GM19023 (cell line): ENCODE data around the gene UPK1A.
"Not testable (repeated sequence)": the region's sequence is repeated elsewhere in the genome, so short reads cannot be mapped to it uniquely, and the experiment has no call there.

Experiments used
- ATAC-seq: cut with Tn5 transposase; IDR thresholded peaks from one replicate; pipeline ENCODE4 v1.9.1; 2021; ENCODE audit warnings: mild to moderate bottlenecking, moderate library complexity; ENCODE audit not compliant: unreplicated experiment

The UPK1A gene

GRCh38 chr19:35644206-35644986, 21.9 kb upstream of the UPK1A start:
- peak; percentile 64 for ATAC-seq

- no peak for ATAC-seq
These were observed 21.2 kb upstream of the UPK1A start for GRCh38 chr19:35644987-35645679.

GRCh38 chr19:35645680-35646511, 20.4 kb upstream of the UPK1A start:
- no peak for ATAC-seq

- peak; percentile 51 for ATAC-seq
These were observed 18.0 kb upstream of the UPK1A start, which contains the start of gene COX6B1 for GRCh38 chr19:35648017-35648961. Gene COX6B1 (plus strand): TSS chr19:35648323. CDS start chr19:35651244, 2,921 bp downstream.

DNA sequence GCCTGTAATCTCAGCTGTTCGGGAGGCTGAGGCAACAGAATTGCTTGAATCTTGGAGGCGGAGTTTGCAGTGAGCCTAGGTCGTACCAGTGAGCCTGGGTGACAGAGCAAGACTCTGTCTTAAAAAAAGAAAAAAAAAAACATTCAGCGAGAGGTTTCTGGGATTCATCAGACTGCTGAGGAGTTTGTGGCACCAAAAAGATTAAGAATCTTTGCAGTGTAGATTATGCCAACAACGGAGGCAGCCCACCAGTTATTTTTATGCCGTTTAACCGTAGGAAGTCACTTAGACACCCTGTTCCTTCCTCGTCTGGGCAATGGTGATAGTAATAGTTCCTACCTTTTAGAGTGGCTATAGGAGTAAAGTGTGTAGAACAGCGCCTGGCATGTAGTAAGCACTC, 15.7 kb upstream of the UPK1A start:
- no peak for ATAC-seq

- ATAC-seq, result not testable (repeated sequence)
These were observed 11.5 kb upstream of the UPK1A start for GRCh38 chr19:35654828-35655227.

GRCh38 chr19:35655600-35655999, 10.7 kb upstream of the UPK1A start:
- ATAC-seq, result no peak

- no peak for ATAC-seq
These were observed 9.6 kb upstream of the UPK1A start for GRCh38 chr19:35656700-35657099.

DNA sequence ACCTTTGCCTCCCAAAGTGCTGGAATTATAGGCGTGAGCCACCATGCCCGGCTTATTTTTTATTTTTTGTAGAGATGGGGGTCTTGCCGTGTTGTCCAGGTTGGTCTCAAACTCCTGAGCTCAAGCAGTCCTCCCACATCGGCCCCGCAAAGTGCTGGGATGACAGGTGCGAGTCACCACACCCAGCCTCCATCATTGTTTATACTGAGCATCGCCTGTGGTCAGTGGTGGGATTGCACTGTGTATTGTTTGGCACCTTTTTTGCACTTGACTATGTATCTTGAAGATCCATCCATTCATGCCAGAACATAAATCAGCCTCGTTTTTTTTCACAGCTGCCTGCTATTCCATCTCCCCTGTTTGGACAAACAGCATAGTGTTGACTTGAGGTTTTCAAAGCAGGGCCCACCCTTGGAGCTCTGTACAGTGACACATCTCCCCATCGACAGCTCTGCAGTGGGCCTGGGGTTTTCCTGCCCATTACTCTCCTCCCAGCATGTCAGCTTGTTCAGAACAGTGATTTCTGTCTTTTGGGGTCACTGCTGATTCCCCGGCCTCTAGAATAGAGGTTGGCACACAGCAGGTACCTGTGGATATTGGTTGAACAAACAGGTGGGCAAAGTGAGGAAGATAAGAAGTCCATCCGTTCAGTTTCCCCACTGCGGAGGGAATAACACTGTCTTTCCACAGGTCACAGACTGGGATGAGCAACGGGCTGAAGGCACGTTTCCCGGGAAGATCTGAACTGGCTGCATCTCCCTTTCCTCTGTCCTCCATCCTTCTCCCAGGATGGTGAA, 8.2 kb upstream of the UPK1A start:
- no peak for ATAC-seq

DNA sequence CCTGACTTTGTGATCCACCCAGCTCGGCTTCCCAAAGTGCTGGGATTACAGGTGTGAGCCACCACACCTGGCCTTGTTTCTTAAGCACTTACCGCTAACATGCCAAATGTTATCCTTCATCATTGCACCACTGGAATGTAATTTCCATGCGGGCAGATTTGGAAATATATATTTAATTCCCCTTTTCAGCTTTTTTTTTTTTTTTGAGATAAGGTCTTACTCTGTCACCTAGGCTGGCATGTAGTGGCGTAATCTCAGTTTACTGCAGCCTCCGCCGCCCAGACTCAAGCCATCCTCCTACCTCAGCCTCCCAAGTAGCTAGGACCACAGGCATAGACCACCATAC, 4.3 kb upstream of the UPK1A start:
- ATAC-seq, result no peak

GRCh38 chr19:35663981-35664380, 2.3 kb upstream of the UPK1A start:
- no peak for ATAC-seq

DNA sequence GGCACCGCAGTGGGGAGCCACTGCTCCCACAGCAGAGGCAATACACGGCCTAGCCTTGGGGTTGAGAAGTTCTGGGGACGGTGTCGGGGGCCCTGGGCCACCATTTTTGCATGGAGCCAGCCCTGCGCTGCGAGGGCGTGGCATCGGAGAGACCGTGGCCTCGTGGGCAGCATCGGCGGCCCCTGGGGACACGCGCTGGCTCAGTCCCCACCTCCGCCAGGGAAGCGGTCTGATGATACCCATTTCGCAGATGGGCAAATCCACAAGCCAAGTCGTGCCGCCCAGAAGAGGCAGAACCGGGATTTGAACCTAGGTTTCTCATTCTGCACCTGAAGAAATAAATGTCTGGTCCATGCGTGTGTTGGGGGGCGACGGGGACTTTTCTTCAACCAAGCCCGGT, 1.2 kb upstream of the UPK1A start:
- no peak for ATAC-seq

DNA sequence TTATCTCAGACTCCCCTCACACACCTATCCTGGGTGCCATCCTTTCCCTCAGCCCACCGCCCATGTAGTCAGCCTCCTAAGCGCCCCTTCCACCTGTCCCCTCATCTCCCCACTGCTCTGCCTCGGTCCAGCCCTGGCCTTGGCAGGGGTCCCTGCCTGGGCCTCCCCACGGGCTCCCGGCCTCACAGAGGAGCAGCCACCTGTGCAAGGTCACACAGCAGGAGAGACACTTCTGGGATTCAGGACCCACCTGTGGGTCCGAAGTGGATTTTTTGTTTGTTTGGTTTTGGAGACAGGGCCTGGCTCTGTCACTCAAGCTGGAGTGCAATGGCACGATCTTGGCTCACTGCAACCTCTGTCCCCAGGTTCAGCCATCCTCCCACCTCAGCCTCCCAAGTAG, 713 bp upstream of the UPK1A start:
- ATAC-seq, result no peak

GRCh38 chr19:35669566-35669965, 3.2 kb downstream of the UPK1A start:
- ATAC-seq, result no peak

DNA sequence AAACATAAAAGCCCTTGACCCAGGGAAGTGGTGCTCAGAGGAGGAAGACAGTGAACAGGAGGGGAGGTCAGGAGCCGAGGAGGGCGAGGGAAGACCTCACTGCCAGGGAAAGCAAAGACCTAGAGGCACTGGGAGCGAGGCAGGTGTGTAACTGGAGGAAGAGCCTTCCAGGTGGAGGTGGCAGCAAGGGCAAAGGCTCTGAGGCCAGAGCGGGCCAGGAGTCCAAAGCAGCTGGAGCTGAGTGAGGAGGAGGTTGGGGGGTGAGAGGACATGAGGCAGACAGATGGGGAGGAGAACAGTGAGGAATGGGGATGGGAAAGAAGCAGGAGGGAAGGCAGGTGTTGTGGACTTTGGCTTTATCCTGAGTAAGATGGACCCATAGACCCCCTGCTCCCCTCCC, 3.7 kb downstream of the UPK1A start:
- no peak for ATAC-seq

- ATAC-seq, result no peak
These were observed 4.4 kb downstream of the UPK1A start for GRCh38 chr19:35670686-35671085.

- no peak for ATAC-seq
These were observed 5.5 kb downstream of the UPK1A start for GRCh38 chr19:35671818-35672217.

DNA sequence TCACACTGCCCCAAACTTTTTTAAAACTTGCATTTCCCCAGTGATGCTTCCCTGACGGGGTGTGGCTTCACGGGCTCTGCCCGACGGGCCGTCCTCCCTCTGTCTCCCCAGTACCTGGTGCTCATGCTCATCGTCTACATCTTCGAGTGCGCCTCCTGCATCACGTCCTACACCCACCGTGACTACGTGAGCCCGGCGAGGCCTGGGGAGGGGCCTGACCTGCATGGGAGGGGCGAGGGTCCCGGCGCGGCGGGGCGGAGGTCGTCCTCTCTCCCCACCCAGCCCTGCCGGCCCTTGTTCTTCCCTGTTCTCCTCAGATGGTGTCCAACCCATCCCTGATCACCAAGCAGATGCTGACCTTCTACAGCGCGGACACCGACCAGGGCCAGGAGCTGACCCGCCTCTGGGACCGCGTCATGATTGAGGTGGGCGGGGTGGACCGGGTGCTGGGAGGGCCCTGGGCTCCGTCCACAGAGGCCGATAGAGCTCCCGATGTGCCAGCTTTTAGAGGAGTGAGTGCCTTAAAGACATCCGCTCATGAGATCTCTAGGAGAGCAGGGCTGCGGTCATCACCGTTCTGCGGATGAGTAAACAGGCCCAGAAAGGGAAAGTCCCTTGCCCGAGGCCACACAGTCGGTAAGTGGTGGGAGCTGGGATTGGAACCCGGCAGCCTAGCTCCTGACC, 6.9 kb downstream of the UPK1A start:
- ATAC-seq, result no peak

DNA sequence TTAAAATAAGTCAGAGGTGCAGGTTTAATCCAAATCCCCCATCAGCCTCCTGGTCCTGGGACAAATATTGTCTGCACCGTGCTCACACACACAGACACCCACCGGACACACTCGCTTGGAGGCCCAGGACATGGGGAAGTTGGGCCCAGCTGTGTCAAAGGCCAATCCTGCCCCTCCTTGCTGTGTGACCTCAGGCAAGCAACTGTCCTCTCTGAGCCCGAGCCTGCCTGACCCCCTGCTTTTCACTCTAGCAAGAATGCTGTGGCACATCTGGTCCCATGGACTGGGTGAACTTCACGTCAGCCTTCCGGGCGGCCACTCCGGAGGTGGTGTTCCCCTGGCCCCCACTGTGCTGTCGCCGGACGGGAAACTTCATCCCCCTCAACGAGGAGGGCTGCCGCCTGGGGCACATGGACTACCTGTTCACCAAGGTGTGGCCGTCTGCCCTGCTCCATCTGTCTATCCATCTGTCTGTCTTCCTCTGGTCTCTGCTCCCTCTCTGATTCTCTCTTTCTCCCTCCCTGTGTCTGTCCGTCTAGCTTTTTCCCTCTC, 9.3 kb downstream of the UPK1A start:
- ATAC-seq, result no peak
